HG03520 (cell line): ENCODE data around the gene GCNT3.

Experiments
- ATAC-seq: cut with Tn5 transposase; IDR thresholded peaks from one replicate; pipeline ENCODE4 v1.9.1; 2021; ENCODE audit warnings: mild to moderate bottlenecking, moderate library complexity; ENCODE audit not compliant: unreplicated experiment

GCNT3 gene, protein sequence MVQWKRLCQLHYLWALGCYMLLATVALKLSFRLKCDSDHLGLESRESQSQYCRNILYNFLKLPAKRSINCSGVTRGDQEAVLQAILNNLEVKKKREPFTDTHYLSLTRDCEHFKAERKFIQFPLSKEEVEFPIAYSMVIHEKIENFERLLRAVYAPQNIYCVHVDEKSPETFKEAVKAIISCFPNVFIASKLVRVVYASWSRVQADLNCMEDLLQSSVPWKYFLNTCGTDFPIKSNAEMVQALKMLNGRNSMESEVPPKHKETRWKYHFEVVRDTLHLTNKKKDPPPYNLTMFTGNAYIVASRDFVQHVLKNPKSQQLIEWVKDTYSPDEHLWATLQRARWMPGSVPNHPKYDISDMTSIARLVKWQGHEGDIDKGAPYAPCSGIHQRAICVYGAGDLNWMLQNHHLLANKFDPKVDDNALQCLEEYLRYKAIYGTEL

DNA sequence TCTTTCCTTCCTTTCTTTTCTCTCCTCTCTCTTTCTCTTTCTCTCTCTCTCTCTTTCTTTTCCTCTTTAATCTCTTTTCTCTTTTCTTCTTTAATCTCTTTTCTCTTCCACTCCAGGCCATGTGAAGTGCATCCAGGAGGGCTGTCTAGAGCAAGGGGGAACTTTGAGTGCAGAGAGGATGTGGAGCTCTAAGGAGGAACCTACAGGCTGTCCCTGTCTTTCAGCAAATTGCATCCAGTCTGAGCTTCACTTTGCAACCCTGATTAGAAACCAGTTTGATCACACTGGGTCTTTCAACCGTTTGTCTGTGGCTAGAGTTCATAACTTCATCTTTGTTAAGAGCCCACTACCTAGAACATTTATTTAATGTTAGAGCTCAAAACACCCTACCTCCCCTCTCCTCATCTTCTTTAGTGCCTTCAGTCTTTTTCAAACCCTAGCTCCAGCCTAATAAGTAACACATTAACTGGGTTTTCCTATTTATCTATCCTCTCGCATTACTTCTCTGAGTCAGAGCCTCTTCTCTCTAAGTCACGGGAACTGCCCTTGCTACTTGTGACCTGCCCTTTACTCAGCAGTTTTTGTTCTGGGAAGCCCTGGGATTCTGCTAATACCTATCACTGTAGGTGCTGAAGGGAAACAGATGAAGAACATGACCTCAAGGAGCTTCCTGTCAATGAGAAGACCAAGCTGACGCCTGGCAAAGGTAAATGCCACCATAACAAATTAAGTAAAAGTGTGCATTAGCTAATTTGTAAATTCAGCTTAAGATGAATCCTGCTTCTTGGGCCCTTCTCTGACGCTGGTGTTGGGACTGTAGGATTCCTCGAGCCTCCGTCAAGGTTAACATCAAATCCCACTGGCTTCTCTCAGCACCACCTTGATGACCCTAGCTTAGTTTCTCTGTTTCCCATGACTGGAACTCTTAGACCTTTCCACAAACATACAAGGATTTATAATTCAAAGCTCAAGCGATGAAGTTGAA, at the start of gene GCNT3:
TSS of gene GCNT3 (plus strand) at position 508 of the 985 bp plus-strand sequence. CDS start 6,456 bp downstream, outside the sequence.
- ATAC-seq, result no peak

DNA sequence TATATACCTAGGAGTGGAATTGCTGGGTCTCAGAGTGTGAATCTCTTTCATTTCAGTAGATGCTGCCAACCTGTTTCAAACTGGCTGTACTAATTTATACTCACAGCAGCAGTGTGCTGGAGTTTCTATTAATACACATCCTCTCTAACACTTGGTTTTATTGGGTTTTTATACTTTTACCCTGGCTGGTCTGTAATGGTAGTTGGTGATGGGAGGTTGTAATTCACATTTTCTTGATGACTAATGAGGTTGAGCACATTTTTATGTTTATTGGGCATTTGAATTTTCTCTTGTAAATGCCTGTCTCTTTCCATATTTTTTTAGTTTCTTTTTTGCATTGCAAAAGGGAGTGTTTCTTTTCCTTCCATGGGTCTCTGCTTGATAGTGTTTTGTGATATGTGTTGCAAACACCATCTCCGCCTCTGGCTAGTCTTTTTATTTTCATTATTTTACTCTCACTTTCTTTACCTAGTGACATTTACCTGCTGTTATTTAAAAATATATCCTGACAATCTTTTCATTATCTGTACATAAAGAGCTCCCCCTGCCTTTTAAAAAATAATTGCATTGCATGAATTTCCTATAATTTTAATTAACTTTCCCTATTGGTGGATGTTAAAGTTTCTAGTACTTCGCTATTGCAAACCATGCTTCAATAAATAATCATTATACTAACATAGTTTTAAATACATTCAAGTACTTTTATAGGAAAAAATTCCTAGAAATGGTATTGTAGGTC, 49.0 kb upstream of the GCNT3 start:
- ATAC-seq, result no peak

DNA sequence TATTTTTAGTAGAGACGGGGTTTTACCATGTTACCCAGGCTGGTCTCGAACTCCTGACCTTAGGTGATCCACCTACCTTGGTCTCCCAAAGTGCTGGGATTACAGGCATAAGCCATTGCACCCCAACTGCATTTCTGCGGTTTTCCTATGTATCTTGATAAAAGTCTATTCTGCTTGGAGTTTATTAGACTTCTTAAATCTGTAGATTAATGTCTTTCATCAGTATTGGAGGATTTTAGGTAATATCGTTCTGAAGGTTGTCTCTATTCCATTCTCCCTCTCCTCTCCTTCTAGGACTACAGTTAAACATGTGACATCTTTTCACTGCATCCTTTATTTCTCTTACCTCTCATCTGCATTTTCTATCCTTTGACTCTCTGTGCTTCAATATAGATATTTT, 46.3 kb upstream of the GCNT3 start:
- ATAC-seq, result no peak

DNA sequence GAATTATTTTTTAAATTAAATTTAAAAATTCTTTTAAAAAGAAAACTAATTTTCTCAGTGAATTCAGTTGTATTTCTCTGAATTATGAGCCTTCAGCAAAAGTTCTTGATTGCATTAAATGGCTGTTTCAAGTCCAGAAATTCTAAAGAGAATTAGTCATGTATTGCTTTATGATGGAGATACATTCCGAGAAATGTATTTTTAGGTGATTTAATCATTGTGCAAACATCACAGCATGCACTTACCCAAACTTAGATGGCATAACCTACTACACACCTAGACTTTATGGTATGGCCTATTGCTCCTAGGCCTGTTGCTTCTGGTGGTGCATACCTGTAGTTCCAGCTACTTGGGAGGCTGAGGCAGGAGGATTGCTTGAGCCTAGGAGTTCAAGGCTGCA, 44.3 kb upstream of the GCNT3 start:
- ATAC-seq, result no peak

DNA sequence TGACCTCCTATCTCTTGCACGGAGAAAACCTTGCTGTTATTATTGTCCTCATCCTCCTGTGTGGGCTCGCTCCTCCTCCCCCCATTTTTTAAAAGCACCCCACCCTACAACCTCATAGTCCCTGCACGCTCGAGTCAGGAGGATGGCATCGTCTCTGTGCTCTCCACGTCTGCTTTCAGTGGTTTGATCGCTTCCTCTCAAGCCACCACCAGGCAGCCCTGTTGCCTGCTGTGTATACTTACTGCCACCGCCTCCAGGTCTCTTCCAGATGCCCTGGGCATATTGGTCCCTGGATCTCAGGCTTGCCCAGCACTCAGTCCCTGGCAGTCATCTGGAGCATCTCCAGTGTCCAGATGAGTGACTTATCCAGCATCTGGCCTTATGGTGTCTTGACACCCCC, 42.1 kb upstream of the GCNT3 start:
- ATAC-seq, result no peak

DNA sequence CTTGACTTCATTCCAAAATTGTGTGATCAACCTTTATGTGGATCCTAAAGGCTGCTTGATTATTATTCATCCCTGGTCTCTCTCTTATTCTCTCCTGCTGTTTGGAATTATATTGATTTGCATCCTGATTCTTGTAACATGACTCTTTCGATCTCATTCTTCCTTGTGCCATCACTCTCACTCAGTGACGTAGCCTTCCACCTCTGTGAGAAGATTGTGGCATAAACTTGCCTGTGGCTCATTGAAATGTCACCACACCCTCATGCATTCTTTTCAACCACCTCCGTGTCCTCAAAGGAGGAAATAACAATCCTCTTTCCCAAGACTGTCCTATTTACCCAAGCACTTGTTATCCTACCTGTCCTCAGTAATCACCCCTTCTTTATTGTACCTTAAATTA, 41.3 kb upstream of the GCNT3 start:
- ATAC-seq, result no peak

DNA sequence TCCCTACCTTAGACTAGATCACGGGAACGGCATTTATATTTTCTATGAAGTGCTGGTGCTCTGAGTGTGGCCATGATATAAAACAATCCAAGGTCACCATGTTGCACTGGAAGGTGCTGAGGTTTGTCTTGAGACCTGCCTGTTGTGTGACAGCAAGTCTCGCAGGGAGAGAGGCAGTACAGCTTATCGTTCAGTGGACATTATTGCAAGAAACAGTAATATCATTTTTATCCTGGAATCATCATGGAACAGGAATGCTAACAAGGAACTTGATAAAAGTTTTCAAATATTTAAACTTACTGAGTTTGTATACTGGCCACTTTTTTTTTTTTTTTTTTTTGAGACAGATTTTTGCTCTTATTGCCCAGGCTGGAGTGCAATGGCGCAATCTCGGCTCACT, 40.0 kb upstream of the GCNT3 start:
- ATAC-seq, result no peak

DNA sequence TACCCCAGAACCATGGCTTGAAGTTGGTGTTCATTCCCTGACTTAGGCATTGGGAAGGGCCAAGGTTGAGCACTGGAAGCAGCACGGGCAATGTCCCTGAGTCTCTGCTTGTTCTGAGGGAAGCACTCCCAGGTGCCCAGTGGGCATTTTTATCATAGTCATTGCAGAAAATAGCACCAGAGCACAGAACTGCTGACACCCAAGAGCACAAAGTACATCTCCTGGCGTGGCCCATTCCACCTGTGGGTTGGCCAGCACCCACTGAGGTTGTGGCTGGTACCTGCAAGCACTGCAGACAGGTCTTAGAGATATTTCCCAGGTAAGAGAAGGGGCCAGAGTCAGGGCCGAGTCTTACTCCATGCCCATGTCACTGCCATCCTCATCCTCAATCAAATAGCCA, 28.5 kb upstream of the GCNT3 start:
- ATAC-seq, result no peak

DNA sequence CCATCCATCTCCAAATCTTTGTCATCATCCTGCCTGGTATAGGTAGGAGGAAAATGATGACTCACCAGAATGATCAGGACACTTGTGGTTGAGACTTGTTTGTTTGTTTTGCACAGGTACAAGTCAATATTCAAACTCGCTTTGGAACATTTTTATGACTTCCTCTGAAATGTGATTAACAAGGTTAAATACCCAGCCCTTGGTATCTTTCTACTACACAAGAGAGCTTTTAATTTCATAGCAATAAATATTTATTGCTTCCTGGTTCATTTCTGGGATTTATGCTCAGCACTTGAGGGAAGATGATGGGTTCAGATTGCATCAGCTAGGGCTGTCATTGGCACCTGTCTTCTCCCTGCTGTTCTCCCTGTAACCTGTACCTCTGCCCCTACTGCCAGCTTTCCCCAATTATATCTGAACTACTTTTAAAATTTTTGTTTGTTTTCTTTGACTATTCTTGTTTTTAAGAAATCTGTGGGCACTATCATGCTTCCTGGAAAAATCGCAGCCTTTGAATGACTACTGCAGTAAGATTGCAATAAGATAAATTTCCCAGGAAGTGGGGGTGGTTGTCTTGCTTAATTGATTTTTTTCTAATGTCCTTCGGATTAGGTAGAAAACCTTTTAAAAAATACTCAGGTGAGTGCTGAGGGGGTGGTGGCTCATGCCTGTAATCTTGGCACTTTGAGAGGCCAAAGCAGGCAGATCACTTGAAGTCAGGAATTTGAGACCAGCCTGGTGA, 24.3 kb upstream of the GCNT3 start:
- no peak for ATAC-seq

DNA sequence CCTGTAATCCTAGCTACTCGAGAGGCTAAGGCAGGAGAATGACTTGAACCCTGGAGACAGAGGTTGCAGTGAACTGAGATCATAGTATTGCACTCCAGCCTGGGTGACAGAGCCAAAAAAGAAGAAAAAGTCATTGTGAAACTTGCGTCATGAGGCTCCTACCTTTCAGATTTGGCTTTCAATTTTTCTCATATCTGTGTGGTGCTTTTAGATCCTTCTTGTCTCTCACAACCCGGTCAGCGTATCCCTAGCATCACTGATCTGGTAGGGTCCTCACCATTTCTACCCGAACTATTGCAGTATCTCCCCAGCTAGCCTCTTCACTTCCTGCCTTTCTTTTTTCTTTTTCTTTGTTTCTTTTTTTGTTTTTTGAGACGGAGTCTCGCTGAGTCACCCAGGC, 21.6 kb upstream of the GCNT3 start:
- no peak for ATAC-seq

DNA sequence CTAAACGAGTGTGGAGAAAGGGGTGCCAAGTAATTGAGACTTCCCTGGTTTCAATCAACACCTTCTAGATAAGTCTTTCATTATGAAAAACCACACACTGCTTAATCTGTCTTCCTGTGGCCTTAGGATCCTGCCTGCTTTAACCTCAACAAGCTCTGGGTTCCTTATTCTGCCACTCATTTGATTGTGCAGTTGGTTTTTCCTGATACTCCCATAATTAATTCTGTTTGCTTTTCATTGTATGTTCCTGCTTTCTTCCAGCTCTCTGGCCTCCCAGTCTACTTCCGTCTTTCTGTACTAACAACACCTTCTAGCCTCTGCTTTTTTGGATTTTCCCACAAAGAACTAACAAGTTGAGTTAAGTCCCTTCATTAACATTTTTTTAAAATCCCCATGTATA, 20.2 kb upstream of the GCNT3 start:
- no peak for ATAC-seq

DNA sequence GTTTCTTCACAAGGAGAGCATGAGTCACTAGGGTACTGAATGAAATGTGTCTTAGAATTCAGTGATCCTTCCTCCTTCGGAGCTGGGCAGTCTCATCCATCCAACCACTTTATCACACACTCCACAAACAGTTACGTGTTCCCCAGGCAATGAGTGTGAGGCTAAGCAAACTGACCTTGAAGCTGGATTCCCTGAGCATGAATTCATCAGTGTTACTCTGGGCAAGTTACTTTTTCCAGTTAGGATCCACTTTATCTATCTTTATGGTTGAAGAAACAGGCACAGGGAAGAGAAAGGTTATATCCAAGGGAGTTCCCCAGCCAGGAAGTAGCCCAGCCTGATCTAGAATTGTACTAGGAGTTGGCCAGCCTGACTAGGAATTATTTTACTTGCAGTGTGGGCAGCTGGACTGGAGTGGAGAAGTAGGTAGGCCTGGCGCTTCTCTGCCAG, 17.1 kb upstream of the GCNT3 start:
- no peak for ATAC-seq

DNA sequence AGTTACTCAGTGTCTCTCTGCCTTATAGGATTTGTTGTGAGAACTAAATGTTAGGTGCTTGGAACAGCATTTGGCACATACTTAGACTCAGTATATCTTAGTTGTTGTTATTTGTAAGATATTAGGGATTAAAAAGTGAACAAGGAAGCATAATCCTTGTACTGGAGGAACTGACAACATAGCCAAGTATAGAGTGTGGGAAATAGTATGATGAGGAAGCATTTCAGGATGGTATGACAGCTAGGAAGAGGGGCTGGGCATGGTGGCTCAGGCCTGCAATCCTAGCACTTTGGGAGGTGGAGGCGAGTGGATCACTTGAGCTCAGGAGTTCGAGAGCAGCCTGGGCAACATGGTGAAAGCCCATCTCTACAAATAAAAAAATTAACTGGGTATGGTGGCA, 16.6 kb upstream of the GCNT3 start:
- ATAC-seq, result no peak

DNA sequence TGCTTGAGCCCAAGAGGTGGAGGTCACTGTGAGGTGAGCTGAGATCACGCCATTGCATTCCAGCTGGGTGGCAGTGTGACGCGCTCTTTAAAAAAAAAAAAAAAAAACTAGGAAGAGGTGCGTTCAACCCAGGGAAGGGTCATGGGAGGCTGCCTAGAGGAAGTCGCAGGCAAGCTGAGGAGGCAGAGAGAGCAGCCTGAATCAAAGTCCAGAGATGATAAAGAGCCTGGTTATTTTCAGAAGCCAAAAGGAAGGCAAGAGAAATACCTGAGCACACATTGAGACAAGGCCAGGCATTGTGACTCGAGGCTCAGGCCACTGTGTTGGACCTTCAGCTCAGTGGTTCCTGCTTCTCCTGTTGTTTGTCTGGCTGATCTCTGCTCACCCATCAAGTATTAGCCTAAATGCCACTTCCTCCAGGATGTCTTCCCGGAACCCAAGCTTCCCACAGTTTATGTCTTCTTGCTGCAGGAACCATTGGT, 16.1 kb upstream of the GCNT3 start:
- ATAC-seq, result no peak

DNA sequence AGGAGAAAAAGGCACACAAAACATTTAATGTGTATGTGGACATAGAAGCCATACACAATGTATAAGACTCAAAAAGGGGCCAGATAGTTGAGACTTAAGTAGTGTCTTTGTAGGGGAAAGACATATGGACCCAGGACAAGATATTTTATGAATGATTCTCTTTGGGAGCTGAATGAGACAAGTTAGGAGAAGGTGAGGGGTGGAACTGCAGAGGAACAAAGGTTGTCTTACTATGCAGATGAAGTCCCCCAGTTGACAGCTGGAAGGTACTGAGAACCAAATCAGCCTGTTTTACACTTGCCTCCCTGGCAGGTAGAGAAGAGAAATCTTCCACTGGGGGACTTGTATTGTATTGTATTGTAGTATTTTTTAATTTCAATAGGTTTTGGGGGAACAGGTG, 14.9 kb upstream of the GCNT3 start:
- no peak for ATAC-seq

DNA sequence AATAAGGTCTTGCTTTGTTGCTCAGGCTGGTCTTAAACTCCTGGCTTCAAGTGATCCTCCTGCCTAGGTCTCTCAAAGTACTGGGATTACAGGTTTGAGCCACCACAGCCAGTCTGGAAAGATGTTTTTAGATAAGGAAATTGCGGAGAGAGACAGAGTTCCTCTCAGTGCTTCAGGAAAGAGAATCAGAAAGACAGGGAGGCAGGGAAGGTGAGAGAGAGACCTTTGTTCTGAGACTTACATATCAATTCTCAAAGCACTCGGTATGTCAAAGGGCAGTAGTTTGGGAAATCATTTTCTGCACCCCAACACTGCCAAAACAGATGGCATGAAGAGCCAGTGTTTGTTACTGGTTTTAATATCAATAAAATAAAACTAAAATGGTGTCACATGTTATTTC, 13.1 kb upstream of the GCNT3 start:
- ATAC-seq, result no peak

DNA sequence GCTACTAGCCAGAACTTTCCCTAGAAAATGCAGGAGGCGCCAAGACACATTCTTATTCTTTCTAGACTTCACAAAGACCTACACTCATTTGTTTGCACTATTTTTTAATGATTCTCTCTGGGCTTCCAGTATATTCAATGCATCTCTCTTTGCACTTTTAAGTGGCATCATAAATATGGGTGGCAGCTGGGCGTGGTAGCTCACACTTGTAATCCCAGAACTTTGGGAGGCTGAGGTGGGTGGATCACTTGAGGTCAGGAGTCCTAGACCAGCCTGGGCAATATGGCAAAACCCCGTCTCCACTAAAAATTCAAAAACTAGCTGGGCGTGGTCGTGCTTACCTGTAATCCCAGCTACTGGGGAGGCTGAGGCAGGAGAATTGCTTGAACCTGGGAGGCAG, 5.6 kb upstream of the GCNT3 start:
- ATAC-seq, result no peak

DNA sequence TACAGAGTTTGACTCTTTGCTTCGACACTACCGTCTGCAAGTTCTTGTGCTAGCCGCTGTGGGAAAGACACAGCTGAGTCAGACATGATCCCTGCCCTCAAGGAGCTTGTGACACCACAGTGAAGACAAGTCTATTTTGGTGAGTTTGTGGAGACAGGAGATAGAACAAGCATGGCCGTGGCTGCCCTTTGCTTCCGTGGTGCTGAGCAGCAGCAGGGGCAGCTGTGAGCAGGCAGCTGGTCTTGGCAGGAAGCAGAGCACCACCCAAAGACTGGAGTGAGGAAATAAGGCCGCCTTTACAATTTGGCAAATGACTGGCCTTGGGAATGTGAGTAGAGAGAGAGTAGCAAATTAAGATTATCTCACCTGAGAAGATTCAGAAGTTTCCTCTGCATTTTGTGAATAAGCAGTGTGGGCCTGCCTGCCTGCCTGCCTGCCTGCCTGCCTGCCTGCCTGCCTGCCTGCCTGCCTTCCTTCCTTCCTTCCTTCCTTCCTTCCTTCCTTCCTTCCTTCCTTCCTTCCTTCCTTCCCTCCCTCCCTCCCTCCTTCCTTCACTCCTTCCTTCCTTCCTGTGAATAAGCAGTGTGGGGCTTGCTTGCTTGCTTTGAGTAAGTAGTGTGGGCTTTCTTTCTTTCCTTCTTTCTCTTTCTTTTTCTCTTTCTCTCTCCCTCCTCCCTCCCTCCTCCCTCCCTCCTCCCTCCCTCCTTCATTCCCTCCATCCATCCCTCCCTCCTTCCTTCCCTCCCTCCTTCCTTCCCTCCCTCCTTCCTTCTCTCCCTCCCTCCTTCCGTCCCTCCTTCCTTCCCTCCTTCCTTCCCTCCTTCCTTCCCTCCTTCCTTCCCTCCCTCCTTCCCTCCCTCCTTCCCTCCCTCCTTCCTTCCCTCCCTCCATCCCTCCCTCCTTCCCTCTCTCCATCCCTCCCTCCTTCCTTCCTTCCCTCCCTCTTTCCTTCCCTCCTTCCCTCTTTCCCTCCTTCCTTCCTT, 1.6 kb upstream of the GCNT3 start:
- no peak for ATAC-seq

DNA sequence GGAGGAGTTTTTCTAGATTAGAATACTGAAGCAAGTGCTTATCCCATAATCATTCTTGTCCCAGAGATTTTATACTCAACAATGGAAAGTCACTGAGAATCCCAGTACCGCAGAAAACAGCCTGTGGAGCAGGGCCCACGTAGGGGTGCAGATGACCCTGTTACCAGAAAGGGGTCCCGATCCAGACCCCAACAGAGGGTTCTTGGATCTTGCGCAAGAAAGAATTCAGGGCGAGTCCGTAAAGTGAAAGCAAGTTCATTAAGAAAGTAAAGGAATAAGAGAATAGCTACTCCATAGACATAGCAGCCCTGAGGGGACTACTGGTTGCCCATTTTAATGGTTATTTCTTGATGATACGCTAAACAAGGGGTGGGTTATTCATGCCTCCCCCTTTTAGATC, 2.6 kb downstream of the GCNT3 start:
- ATAC-seq, result no peak
